HG02852 (cell line): ENCODE measurements around the gene UBAC2.

Experiments used
- ATAC-seq: cut with Tn5 transposase; IDR thresholded peaks from one replicate; pipeline ENCODE4 v1.9.1; 2021; ENCODE audit warnings: mild to moderate bottlenecking, moderate library complexity; ENCODE audit not compliant: unreplicated experiment

Gene UBAC2

GRCh38 chr13:99266827-99267226 lies 66.2 kb downstream of the UBAC2 start:
- ATAC-seq: no peak

GRCh38 chr13:99267927-99268326 lies 67.3 kb downstream of the UBAC2 start:
- ATAC-seq: no peak

GRCh38 chr13:99268822-99269221 lies 68.2 kb downstream of the UBAC2 start:
- no peak for ATAC-seq

- peak; percentile 65 for ATAC-seq
Observed at GRCh38 chr13:99269627-99270241, 69.1 kb downstream of the UBAC2 start.

- no peak for ATAC-seq
Observed at GRCh38 chr13:99270518-99270917, 69.9 kb downstream of the UBAC2 start.

GRCh38 chr13:99271249-99271648 lies 70.6 kb downstream of the UBAC2 start:
- no peak for ATAC-seq

- no peak for ATAC-seq
Observed at GRCh38 chr13:99272481-99272880, 71.8 kb downstream of the UBAC2 start.

- ATAC-seq: no peak
Observed at GRCh38 chr13:99273128-99273527, 72.5 kb downstream of the UBAC2 start.

GRCh38 chr13:99275093-99275469 lies 74.4 kb downstream of the UBAC2 start:
- no peak for ATAC-seq

GRCh38 chr13:99276706-99277105 lies 76.1 kb downstream of the UBAC2 start:
- no peak for ATAC-seq

- no peak for ATAC-seq
Observed at GRCh38 chr13:99277629-99278028, 77.0 kb downstream of the UBAC2 start.

- ATAC-seq: no peak
Observed at GRCh38 chr13:99278200-99278599, 77.5 kb downstream of the UBAC2 start.

- no peak for ATAC-seq
Observed at GRCh38 chr13:99278843-99279242, 78.2 kb downstream of the UBAC2 start.

- ATAC-seq: no peak
Observed at GRCh38 chr13:99279637-99280036, 79.0 kb downstream of the UBAC2 start.

- no peak for ATAC-seq
Observed at GRCh38 chr13:99280166-99280565, 79.5 kb downstream of the UBAC2 start.

- peak; percentile 65 for ATAC-seq
Observed at GRCh38 chr13:99281811-99282263, 81.2 kb downstream of the UBAC2 start.

GRCh38 chr13:99282264-99283231 lies 81.9 kb downstream of the UBAC2 start:
- ATAC-seq: peak; percentile 75

GRCh38 chr13:99285432-99286182 lies 85.0 kb downstream of the UBAC2 start:
- no peak for ATAC-seq

GRCh38 chr13:99287551-99287950 lies 86.9 kb downstream of the UBAC2 start:
- peak; percentile 8 for ATAC-seq

GRCh38 chr13:99288089-99288488 lies 87.4 kb downstream of the UBAC2 start:
- ATAC-seq: peak; percentile 98

- ATAC-seq: no peak
Observed at GRCh38 chr13:99289271-99289670, 88.6 kb downstream of the UBAC2 start.
